Left lung (tissue), 10 donors: Measurements from ENCODE around the gene FAM241B. TPM values are rescaled to one million over a fixed set of nuclear protein-coding genes. Genes with fewer than 3 reads are reported as not detected.

Experiments used
- ATAC-seq: fragments of 200-7000 bp; cut with Tn5 transposase; one replicate; pipeline ENCODE4 v1.9.1; 2020; ENCODE audit warnings: moderate library complexity
- DNase-seq, 4 donors: peaks; one replicate each; pipeline ENCODE4 v3.0.0-alpha.2; 2013 to 2020
- H3K27ac ChIP-seq, 2 donors: fragments of 200-600 bp; sonication (generic) in 1 of 2; one replicate each; pipeline versions ENCODE4 v1.5.0 to v1.8.0; 2020 to 2021
- H3K27me3 ChIP-seq, 2 donors: fragments of 200-600 bp; sonication (generic) in 1 of 2; one replicate each; pipeline versions ENCODE4 v1.5.0 to v1.8.0; 2020 to 2021
- H3K36me3 ChIP-seq, 2 donors: fragments of 200-600 bp; sonication (generic) in 1 of 2; one replicate each; pipeline versions ENCODE4 v1.5.0 to v1.8.0; 2020 to 2021
- H3K4me1 ChIP-seq, 2 donors: fragments of 200-600 bp; one replicate each; pipeline ENCODE4 v1.8.0; 2021
- H3K4me3 ChIP-seq, 2 donors: fragments of 200-600 bp; sonication (generic) in 1 of 2; one replicate each; pipeline versions ENCODE4 v1.5.0 to v1.8.0; 2020 to 2021; ENCODE audit warnings: mild to moderate bottlenecking in 1 of 2
- H3K9me3 ChIP-seq, 2 donors: fragments of 200-600 bp; sonication (generic) in 1 of 2; one replicate each; pipeline versions ENCODE4 v1.5.0 to v1.8.0; 2020 to 2021
- CTCF ChIP-seq, 2 donors: fragments of 200-600 bp; sonication (generic) in 1 of 2; IDR thresholded peaks; one replicate each; pipeline versions ENCODE4 v1.5.0 to v1.8.0; 2021; ENCODE audit warnings: antibody characterized with exemption in 2 of 2
- intact Hi-C, 2 donors: fragments of 100-400 bp; cut with DNase I; formaldehyde crosslinking; loops; one replicate each; pipeline versions ENCODE4 v1.11.2 to v1.14.2; 2022
- polyA plus RNA-seq, 6 donors: library from polyadenylated mRNA; unstranded; fragments of 120-200 nt; gene quantifications; one replicate each; pipeline ENCODE4 v1.2.1, GENCODE V29; 2013; ENCODE audit not compliant: insufficient read length in 6 of 6
- total RNA-seq, 2 donors: library from RNA; stranded (reverse); fragmentation: NEBNext Ultra II Directional; extraction: Animal tissue kit (Norgen Biotek cat#: 25700); gene quantifications; one replicate each; pipeline ENCODE4 v1.2.1, GENCODE V29; 2021
- donor health status: DM: no; HTN: yes; CAD: no.
- donor health status: DM: no; HTN: no; CAD: no.

The FAM241B gene
- total and polyA plus RNA-seq, 8 donors = 6.1 to 9.6 (median 7.3) TPM

- intact Hi-C loops = no loop called here
- H3K27ac ChIP-seq = no peak overlapping the region
- no peaks in the 10 kb centered on the region for H3K36me3 ChIP-seq
- no peak for TF ChIP-seq CTCF (IDR thresholded peaks at IDR 0.05)
- H3K4me1 ChIP-seq = no peaks in the 10 kb centered on the region
- H3K27me3 ChIP-seq = no peaks in the 10 kb centered on the region
- ATAC-seq (no peak), DNase-seq (no peak)
- H3K4me3 ChIP-seq = no peak overlapping the region
- no peaks in the 10 kb centered on the region for H3K9me3 ChIP-seq
Observed at GRCh38 chr10:69588358-69588757, 41.7 kb upstream of the FAM241B start.

- TF ChIP-seq CTCF (IDR thresholded peaks at IDR 0.05) = no peak
- H3K27me3 ChIP-seq = peaks cover 0 to 35% of the 10 kb centered on the region in 2 donors
- no peaks in the 10 kb centered on the region for H3K36me3 ChIP-seq
- no peak overlapping the region for H3K4me3 ChIP-seq
- intact Hi-C loops = no loop called here
- ATAC-seq = no peak
- H3K27ac ChIP-seq = no peak overlapping the region
- H3K9me3 ChIP-seq = no peaks in the 10 kb centered on the region
- H3K4me1 ChIP-seq = no peaks in the 10 kb centered on the region
- DNase-seq = no peak
Observed at GRCh38 chr10:69600761-69601330, 29.2 kb upstream of the FAM241B start.

GRCh38 chr10:69609077-69609476 lies 21.0 kb upstream of the FAM241B start:
- Histone ChIP-seq H3K9me3 (peaks cover 0 to 18% of the 10 kb centered on the region in 2 donors), H3K27me3 (peaks cover 0 to 19% of the 10 kb centered on the region in 2 donors), H3K4me1 (no peaks in the 10 kb centered on the region), H3K4me3 (no peak overlapping the region), H3K36me3 (no peaks in the 10 kb centered on the region), H3K27ac (no peak overlapping the region)
- intact Hi-C loops = no loop called here
- ATAC-seq = no peak
- no peak for TF ChIP-seq CTCF (IDR thresholded peaks at IDR 0.05)
- DNase-seq = no peak

GRCh38 chr10:69612760-69613159 lies 17.3 kb upstream of the FAM241B start:
- no peaks in the 10 kb centered on the region for H3K4me1 ChIP-seq
- no peak for TF ChIP-seq CTCF (IDR thresholded peaks at IDR 0.05)
- H3K27me3 ChIP-seq = no peaks in the 10 kb centered on the region
- ATAC-seq (no peak), DNase-seq (no peak)
- peaks cover 0 to 18% of the 10 kb centered on the region in 2 donors for H3K9me3 ChIP-seq
- H3K36me3 ChIP-seq = no peaks in the 10 kb centered on the region
- intact Hi-C loops = no loop called here
- no peak overlapping the region for H3K27ac ChIP-seq
- H3K4me3 ChIP-seq = no peak overlapping the region

- ATAC-seq (no peak), DNase-seq (no peak)
- Histone ChIP-seq H3K4me1 (no peaks in the 10 kb centered on the region), H3K36me3 (no peaks in the 10 kb centered on the region), H3K9me3 (peaks cover 0 to 12% of the 10 kb centered on the region in 2 donors), H3K27me3 (no peaks in the 10 kb centered on the region), H3K4me3 (no peak overlapping the region), H3K27ac (no peak overlapping the region)
- TF ChIP-seq CTCF (IDR thresholded peaks at IDR 0.05) = no peak
- intact Hi-C loops = no loop called here
Observed at GRCh38 chr10:69614130-69614529, 15.9 kb upstream of the FAM241B start.
